GM21825 (cell line): ENCODE data around the gene RPP40.

Experiments used
- ATAC-seq: cut with Tn5 transposase; IDR thresholded peaks from one replicate; pipeline ENCODE4 v1.9.1; 2021; ENCODE audit warnings: mild to moderate bottlenecking, moderate library complexity; ENCODE audit not compliant: unreplicated experiment

The RPP40 gene

GRCh38 chr6:4972438-4972837 lies 31.4 kb downstream of the RPP40 start:
- no peak for ATAC-seq

DNA sequence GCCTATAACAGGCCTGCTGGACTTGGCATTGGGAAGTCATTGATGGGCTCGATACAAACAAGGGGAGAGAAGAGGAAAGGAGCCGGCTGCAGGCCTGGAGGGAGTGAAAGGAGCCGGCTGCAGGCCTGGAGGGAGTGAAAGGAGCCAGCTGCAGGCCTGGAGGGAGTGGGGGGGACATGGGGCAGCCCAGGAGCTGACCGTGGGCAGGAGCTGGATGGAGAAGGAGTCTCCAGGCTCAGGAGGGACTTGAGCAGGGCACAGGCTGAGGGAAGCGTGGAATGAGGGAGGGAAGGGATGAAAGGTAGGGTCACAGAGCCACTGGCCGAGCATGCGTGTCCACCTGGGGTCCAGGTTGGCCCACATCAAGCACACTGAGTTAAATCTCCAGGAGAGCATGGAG lies 32.0 kb downstream of the RPP40 start:
- ATAC-seq = no peak

DNA sequence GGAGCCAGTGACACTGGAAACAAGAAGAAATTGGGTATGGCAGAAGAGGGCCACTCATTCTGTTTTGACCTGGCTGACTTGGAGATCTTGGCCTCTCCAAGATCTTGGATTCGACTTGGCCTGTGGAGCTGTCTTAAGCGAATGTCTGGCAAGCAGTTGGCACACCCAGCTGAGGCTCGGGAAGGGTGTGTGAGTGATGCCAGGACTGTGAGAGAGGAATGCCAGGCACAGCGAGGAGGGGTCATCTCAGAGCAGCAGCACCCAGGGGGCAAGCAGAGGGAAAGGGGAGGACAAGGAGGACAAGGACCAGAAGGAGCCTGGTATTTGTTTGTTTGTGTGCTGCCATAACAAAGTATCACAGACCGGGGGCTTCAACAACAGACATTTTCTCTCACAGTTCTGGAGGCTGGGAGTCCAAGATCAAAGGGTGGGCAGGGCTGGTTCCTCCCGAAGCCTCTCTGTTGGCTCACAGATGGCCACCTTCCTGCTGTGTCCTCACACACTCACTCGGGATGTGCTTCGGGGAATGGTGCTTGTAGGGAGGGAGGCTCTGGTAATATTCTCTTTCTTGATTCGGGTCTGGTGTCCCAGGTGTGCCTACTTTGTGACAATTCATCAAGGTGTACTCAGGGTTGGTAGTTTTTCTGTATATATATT lies 33.0 kb downstream of the RPP40 start:
- no peak for ATAC-seq

GRCh38 chr6:4969609-4970285 lies 34.1 kb downstream of the RPP40 start:
- ATAC-seq = no peak

DNA sequence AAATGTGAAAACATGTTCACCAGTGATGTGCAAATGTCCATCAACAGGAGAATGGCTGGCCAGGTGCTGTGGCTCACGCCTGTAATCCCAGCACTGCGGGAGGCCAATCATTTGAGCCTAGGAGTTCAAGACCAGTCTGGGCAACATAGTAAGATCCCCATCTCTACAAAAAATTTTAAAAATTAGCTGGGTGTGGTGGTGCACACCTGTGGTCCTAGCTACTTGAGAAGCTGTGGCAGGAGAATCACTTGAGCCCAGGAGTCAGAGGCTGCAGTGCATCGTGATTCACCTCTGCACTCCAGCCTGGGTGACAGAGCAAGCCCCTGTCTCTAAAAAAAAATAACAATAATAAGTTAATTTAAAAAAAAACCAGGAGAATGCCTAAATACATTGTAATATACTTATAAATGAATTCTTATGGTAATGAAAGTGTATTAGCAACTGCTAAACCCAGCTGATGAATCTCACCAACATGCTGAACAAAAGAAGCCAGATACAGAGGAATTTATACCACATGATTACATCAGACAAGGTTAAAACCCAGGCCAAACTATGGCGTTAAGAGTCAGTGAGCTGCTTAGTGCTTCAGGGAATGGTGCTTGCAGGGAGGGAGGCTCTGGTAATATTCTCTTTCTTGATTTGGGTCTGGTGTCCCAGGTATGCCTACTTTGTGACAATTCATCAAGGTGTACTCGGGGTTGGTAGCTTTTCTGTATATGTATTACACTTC lies 36.4 kb downstream of the RPP40 start:
- ATAC-seq = no peak

GRCh38 chr6:4965562-4966389 lies 38.1 kb downstream of the RPP40 start:
- ATAC-seq = no peak

- ATAC-seq = no peak
These were observed 38.9 kb downstream of the RPP40 start for GRCh38 chr6:4964675-4965561.

DNA sequence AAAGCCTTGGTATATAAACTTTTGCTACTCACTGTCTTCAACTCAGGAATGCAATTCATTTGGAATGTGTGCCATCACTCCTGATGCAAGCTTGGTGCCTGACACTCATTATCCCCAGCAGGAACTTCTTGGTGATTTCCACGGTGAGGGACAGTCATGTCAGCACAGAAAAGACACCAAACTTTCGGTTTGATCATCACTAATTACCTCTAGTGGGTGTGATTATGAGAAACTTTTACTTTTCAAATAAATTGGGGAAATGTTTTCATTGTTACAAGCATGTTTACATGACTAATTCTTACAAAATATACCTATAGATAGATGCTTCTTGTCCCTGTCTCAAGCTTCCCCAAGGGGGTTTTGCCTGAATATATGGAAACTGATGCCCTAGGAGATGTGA lies 40.9 kb downstream of the RPP40 start:
- no peak for ATAC-seq

DNA sequence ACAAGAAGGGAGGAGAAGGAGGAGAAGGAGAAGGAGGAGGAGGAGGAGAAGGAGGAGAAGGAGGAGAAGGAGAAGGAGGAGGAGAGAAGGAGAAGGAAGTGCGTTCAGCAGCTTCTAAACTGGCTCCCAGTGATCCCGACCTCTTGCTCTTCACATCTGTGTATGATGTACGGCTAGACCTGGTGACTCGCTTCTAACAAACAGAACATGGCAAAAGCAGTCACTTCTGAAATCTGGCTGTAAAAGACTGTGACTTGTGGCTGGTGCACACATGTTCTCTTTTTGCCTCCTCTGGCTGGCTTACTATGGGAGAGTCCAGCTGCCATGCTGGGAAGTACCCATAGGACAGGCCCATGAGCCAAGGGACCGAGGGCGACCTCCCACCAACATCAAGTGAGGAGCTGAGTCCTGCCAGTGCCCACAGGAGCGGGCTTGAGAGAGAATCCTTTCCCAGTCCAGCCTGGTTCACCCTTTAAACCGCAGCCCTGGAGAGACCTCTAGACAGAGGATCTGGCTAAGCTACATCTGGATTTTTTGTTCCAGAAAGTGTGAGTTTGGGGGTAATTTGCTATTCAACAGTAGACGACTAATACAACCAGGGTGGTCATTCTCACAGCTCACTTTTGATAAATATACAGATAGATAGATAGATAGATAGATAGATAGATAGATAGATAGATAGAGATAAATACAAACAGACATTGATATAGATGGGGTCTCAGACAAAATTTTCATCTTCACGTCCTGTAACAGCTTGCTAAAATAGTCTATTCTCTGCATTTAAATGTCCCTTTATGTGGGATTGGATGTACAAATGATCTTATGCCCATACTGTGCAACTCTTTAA lies 42.3 kb downstream of the RPP40 start:
- ATAC-seq = no peak

DNA sequence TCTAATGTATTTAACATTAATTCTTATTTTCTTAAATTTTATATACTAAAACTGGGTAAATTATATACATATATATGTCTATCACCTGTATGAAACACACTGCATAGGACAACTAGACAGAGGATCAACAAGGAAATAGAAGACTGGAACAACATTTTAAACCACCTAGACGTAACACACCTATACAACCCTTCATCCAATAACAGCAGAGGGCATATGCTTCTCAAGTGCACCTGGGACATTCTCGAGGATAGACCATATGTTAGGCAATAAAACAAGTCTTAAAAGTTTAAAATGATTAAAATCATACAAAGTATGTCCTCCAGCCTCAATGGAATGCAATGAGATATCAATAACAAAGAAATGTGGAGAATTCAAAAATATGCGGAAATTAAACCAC lies 45.2 kb downstream of the RPP40 start:
- ATAC-seq = no peak

GRCh38 chr6:4957521-4958231 lies 46.2 kb downstream of the RPP40 start:
- no peak for ATAC-seq

GRCh38 chr6:4956625-4957024 lies 47.2 kb downstream of the RPP40 start:
- no peak for ATAC-seq

- no peak for ATAC-seq
These were observed 50.4 kb downstream of the RPP40 start for GRCh38 chr6:4953440-4953839.

GRCh38 chr6:4950836-4951533 lies 52.9 kb downstream of the RPP40 start:
- no peak for ATAC-seq

DNA sequence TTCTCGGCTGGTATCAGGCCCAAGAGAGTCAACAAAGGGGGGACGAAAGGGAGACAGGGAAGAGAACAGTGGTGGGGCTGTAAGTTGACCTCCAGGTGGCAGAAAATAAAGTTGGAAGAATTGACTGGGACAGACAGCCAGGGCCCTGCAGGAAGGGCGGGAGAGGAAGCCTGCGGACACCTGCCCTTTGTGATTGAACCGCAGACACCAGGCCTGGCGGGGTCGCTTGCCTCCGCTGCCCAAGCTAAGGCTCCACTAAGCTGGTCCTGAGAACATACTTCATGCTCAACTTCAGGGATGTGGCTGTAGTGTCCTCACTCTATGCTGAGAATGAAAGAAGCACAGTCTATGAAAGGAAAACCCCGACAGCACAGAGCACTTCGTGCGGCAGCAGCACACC lies 53.8 kb downstream of the RPP40 start:
- ATAC-seq = no peak

DNA sequence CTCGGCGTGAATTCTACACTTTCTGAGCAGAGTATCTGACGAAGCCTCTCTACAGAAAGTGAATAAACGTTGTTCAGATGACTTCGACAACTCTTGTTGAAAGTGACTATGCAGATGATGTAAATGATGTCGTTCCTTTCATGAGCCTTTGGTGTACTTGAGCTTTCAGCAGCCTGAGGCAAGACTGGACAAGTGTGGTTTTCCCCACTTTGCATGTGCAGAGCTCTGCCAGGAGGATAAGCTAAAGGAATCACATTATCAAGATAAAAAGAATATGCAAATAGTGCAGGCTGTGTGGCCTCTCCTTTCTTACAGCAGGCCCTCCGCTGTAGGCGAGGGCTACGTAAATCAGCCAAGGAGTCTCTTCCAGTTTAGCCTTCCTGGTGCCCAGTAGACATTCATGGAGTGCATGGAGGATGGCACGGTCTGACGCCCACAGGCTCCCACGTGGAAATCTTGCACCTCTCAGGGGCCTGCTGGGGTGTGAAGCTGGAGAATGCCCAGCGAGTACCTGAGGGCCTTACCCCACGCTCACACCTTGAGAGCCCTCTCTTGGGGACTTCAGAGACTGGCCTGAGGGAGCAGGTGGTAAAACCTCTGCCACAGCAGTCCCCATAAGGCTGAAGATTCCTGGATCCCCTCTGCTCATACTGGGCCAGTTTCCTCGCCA lies 54.9 kb downstream of the RPP40 start:
- no peak for ATAC-seq

GRCh38 chr6:4947716-4948115 lies 56.1 kb downstream of the RPP40 start:
- no peak for ATAC-seq

DNA sequence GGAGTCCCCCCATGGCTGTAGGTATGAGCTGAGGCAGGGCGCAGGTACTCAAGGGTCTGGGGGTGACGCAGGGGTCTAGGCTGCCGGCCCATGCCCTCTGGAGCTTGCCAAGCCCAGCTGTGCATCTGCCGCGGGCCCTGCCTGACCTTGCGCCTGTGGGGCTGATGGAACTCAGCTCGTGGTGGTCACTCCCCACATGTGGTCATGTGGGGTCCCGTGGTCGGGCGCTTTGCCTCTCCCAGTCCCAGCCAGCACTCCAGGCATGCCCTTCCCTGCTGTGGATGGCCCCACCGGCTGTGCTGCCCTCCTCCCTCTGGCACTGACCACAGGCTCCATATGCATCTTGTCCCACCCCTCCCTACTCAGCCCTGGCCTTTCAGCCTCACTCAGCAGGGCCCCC lies 57.3 kb downstream of the RPP40 start:
- ATAC-seq = no peak
